DMS153 (cell line): ENCODE results near the gene AGRN.

Experiments used
- DNase-seq: peaks from one replicate; lab custom pipeline; 2025; lab: John Stamatoyannopoulos, UW

AGRN gene

DNA sequence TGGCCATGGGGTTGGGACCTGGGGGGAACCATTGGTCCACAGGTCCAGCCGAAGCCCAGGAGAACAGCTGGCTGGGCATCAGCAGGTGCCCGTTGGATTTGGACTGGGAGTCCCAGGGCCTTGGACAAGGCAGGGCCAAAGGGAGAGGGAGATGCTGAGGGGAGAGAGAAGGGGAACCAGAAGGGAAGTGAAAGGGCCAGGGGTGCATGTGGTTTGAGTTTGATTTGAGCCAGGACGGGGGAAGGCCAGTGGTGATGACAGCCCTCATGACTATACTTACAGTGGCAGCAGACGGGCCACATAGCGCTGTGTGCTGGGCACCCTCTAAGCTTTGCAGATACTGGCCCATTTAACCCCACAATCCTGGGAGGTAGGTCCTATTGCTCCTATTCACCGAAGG lies 18.8 kb downstream of the AGRN start:
- no peak for DNase-seq

DNA sequence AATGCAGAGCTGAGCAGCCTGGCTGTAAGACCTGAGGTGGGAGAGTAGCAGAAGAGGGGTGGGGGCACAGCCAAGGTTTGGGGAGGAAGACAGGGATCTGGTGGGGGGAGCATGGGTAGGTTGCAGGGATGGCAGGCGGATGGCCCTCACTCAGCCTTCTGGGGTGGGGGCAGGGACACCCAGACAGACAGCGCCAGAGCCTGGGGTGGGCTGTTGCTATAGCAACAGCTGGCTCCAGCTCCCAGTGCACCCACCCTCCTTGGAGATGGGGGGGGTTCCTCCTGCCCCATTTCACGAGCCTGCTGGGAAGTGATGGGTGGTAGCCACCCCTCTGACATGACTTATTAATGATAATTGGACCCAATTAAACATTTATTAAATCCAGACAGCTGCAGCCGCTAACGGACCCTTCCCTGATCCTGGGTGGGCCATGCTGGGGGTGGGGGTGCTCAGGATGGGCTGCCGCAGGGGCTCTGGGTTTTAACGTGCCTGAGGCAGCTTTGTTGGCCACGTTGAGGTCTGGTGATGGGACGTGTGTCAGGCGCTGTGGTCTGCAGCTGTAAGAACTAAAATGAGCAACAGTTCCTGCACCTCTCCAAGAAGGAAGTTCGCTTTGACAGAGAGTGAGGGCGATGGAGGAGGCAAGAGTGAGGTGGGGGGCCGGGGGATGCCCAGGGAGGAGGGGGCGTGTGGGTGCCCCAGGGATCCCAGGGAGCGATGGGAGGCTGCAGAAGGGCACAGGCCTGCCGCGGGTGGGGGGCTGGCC lies 19.4 kb downstream of the AGRN start:
- DNase-seq = no peak

DNA sequence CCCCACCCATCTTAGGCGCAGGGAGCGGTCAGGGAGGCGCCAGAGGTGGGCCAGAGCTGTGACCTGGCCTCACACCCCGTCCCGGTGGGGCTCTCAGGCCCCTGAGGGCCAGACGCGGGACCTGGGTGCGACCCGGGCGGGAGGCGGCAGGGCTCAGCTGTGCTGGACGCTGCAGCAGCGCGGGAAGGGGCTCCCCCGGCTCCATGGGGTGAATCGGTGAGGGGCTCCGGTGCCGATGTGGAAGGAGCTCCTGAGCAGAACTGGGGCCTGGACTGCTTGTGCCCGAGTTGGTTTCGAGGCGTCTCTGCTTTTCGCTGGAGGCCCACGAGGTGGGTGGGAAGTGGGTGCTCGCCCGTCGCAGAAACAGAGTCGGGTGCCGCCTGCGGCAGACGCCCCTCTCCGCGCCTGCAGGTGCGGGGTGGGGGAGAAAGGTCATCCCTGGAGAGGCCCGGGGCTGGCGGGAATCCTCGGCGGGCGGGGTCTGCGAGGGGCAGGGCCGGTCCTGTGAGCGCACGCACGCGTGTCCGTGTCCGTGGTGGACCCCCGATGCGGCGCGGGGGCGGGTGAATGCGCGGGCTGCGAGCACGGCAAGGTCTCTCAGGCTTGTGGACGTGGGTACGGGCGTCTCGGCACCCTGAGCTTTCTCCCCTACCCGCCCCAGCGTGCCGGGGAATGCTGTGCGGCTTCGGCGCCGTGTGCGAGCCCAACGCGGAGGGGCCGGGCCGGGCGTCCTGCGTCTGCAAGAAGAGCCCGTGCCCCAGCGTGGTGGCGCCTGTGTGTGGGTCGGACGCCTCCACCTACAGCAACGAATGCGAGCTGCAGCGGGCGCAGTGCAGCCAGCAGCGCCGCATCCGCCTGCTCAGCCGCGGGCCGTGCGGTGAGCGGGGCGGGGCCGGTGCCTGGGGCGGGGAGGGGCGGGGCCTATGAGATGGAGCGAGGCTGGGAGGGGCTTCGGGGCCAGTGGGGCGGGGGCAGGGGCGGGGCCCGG lies 20.4 kb downstream of the AGRN start:
- DNase-seq = peak; percentile 84

DNA sequence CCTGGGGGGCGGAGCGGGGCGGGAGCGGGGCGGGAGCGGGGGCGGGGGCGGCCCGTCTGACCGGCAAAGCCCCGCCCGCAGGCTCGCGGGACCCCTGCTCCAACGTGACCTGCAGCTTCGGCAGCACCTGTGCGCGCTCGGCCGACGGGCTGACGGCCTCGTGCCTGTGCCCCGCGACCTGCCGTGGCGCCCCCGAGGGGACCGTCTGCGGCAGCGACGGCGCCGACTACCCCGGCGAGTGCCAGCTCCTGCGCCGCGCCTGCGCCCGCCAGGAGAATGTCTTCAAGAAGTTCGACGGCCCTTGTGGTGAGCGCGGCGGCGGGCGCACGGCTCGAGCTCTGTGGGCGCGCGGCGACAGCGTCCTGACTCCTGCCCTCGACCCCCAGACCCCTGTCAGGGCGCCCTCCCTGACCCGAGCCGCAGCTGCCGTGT lies 21.2 kb downstream of the AGRN start:
- DNase-seq = no peak

DNA sequence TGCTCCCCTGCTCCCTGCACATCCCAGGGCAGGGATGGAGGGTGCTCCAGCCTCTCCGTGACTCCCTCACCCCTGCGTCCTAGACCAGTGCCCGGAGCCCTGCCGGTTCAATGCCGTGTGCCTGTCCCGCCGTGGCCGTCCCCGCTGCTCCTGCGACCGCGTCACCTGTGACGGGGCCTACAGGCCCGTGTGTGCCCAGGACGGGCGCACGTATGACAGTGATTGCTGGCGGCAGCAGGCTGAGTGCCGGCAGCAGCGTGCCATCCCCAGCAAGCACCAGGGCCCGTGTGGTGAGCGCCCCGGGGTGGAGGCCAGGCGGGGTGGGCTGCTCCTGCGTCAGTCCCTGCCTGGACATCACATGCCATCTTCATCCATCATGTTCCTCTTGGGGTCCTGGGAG lies 22.0 kb downstream of the AGRN start:
- no peak for DNase-seq

DNA sequence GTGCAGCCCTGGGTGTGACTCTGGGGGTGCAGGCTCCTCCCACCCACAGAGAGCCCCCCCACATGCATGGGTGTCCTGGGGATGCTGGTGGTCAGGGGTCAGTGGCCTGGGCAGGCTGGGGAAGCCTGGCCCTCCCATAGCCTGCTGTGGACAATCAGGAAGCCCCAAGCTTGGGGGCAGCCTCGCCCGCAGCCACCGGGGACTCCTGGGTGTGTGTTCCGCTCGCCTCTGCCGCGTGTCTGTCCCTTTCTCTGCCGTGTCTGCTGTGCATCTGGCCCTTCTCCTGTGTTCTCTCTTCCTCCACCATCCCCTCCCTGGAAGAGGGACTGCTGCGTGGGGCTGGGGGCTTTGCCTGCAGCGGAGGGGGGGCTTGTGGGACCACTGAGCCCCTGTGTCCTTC lies 22.9 kb downstream of the AGRN start:
- no peak for DNase-seq

DNA sequence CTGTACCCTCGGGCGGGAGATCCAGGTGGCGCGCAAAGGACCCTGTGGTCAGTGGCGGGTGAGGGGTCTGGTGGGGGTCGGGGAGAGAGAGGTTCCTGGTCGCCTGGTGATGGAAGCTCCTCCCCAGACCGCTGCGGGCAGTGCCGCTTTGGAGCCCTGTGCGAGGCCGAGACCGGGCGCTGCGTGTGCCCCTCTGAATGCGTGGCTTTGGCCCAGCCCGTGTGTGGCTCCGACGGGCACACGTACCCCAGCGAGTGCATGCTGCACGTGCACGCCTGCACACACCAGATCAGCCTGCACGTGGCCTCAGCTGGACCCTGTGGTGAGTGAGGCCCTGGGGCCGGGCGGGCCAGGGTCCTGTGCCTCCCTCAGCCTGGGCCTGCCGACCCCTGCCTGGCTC lies 23.5 kb downstream of the AGRN start:
- DNase-seq = no peak

DNA sequence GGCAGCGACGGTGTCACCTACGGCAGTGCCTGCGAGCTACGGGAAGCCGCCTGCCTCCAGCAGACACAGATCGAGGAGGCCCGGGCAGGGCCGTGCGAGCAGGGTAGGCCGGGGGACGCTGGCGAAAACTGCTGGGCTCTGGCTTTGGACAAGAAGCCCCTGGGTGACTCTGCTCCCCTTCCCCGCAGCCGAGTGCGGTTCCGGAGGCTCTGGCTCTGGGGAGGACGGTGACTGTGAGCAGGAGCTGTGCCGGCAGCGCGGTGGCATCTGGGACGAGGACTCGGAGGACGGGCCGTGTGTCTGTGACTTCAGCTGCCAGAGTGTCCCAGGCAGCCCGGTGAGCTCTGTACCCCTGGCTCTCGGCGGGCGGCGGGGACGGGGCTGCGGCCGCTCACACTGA lies 24.0 kb downstream of the AGRN start:
- DNase-seq = no peak

DNA sequence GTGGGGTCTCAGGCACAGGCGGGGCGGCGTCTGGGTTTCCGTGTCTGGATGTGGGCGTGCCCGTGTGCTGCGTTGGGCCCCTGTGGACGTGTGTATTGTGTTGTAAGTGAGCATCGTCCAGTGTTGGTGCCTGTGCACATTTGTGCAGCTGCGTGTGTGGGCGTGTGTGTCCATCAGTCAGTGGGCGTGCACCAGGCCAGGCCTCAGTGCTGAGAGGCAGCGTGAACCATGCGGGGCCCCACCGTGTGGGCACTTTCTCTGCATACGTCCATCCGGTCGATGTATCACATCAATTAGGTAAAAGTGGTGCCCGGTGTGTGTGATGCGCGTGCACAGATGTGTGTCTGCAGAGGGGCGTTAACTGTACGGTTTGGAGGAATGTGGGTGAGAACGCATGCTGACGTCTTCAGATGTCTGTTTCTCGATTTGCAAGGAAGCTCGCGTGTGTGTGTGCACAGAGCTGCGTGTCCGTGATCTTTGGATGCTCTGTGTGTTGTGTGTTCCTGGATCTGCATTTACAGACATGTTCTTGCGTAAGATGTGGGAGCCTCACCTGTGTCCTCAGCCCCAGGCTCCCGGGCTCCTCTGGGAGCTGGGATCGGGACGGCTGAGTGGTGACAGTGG lies 24.6 kb downstream of the AGRN start:
- DNase-seq = no peak

DNA sequence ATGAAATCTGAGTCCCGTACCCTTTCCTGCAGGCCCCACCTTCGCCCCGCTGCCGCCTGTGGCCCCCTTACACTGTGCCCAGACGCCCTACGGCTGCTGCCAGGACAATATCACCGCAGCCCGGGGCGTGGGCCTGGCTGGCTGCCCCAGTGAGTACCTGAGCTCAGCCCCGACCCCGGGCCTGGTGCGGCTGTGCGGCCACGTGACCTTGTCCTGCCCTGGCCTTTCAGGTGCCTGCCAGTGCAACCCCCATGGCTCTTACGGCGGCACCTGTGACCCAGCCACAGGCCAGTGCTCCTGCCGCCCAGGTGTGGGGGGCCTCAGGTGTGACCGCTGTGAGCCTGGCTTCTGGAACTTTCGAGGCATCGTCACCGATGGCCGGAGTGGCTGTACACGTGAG lies 25.2 kb downstream of the AGRN start:
- DNase-seq = no peak

DNA sequence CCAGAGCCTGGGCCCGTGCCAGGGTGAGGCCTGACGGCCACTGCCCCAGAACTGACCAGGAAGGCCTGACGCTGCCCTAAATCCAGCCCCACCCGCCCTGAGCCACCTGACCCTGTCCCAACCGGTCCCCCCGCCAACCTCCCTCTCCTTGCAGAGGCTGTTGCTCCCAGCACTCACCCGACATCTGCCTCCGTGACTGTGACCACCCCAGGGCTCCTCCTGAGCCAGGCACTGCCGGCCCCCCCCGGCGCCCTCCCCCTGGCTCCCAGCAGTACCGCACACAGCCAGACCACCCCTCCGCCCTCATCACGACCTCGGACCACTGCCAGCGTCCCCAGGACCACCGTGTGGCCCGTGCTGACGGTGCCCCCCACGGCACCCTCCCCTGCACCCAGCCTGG lies 26.3 kb downstream of the AGRN start:
- DNase-seq = no peak

DNA sequence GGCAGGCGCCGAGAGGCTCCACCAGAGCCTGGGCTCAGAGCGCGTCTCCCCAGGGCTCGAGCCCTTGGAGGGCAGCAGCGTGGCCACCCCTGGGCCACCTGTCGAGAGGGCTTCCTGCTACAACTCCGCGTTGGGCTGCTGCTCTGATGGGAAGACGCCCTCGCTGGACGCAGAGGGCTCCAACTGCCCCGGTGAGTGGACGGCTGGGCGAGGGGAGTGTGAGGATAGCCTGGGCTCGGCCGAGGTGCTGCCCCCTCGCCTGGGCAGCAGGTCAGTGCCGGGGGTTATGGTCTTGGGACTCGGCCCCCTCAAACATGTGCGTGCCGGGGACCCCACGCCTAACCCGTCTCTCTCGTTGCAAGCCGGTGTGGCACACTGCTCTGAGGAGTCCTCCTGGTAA lies 26.8 kb downstream of the AGRN start:
- no peak for DNase-seq

DNA sequence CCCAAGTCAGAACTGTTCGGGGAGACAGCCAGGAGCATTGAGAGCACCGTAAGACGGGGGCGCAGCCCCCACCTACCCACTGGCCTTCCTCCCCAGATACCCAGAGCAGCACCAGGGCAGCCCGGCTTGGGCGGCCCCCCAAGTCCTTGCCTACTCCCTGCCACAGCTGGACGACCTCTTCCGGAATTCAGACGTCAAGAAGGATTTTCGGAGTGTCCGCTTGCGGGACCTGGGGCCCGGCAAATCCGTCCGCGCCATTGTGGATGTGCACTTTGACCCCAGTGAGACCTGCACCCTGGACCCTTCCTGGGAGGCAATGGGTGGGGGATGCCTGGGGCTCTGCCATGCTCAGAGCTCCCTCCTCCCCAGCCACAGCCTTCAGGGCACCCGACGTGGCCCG lies 27.5 kb downstream of the AGRN start:
- DNase-seq = no peak

DNA sequence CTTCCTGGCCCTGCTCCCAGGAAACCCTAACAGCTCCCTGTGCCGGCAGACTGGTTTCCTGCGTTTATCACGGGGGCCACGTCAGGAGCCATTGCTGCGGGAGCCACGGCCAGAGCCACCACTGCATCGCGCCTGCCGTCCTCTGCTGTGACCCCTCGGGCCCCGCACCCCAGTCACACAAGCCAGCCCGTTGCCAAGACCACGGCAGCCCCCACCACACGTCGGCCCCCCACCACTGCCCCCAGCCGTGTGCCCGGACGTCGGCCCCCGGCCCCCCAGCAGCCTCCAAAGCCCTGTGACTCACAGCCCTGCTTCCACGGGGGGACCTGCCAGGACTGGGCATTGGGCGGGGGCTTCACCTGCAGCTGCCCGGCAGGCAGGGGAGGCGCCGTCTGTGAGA lies 28.0 kb downstream of the AGRN start:
- no peak for DNase-seq

DNA sequence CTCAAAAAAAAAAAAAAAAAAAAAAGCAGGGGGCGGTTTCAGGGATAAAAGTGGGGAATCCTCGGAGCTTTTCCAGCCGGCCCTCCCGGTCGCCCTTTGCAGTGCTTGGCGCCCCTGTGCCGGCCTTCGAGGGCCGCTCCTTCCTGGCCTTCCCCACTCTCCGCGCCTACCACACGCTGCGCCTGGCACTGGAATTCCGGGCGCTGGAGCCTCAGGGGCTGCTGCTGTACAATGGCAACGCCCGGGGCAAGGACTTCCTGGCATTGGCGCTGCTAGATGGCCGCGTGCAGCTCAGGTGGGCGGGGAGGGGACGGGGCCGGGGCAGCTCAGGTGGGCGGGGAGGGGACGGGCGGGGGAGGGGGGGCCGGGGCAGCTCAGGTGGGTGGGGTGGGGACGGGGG lies 28.8 kb downstream of the AGRN start:
- no peak for DNase-seq

DNA sequence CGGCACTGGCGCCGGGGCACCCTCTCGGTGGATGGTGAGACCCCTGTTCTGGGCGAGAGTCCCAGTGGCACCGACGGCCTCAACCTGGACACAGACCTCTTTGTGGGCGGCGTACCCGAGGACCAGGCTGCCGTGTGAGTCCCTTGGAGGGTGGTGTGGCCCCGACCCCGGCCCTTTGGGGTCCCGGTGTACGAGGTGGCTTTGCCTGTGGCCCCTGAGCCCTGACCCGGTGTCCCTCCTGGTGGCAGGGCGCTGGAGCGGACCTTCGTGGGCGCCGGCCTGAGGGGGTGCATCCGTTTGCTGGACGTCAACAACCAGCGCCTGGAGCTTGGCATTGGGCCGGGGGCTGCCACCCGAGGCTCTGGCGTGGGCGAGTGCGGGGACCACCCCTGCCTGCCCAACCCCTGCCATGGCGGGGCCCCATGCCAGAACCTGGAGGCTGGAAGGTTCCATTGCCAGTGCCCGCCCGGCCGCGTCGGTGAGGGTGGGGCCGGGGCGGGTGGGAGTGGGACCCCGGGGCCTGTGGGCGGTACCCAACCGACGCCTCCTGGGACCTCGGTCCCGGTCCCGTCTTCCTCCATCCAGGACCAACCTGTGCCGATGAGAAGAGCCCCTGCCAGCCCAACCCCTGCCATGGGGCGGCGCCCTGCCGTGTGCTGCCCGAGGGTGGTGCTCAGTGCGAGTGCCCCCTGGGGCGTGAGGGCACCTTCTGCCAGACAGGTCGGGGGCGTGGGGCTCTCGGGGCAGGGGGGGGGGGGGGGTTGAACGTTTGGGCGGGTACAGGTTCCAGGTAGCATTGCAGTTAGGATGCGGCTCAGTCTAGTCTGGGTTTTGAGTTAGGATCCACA lies 29.6 kb downstream of the AGRN start:
- no peak for DNase-seq

DNA sequence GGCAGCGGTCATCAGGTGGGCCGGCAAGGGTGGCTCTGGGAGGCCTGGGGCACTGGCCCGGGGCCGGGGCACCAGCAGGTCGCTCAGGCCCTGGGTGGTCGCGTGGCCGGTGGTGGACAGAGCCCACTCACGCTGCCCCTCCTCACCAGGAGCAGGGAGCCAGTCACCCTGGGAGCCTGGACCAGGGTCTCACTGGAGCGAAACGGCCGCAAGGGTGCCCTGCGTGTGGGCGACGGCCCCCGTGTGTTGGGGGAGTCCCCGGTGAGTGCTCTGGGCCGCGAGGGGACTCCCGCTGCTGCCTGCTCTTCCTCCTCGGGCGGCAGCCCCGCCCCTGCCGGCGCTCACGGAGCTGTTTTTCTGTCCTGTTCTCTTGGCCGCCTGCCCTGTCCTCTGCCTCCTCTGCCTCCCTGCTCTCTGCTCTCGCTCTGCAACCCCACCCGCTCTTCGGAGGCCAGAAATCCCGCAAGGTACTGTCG lies 30.7 kb downstream of the AGRN start:
- no peak for DNase-seq

DNA sequence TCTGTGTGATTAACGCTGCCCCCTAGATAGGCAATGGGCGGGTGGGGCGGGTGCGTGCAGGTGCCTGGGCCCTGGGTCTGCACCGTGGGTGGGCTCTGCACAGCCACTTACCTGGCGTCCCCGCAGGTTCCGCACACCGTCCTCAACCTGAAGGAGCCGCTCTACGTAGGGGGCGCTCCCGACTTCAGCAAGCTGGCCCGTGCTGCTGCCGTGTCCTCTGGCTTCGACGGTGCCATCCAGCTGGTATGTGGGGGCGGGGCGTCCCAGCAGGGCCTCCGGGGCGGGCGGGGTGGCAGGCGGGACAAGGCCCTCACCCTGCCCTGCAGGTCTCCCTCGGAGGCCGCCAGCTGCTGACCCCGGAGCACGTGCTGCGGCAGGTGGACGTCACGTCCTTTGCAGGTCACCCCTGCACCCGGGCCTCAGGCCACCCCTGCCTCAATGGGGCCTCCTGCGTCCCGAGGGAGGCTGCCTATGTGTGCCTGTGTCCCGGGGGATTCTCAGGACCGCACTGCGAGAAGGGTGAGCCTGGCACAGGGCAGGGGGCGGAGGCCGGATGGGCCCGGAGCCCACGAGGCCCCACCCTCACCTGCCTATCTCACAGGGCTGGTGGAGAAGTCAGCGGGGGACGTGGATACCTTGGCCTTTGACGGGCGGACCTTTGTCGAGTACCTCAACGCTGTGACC lies 31.3 kb downstream of the AGRN start:
- no peak for DNase-seq

DNA sequence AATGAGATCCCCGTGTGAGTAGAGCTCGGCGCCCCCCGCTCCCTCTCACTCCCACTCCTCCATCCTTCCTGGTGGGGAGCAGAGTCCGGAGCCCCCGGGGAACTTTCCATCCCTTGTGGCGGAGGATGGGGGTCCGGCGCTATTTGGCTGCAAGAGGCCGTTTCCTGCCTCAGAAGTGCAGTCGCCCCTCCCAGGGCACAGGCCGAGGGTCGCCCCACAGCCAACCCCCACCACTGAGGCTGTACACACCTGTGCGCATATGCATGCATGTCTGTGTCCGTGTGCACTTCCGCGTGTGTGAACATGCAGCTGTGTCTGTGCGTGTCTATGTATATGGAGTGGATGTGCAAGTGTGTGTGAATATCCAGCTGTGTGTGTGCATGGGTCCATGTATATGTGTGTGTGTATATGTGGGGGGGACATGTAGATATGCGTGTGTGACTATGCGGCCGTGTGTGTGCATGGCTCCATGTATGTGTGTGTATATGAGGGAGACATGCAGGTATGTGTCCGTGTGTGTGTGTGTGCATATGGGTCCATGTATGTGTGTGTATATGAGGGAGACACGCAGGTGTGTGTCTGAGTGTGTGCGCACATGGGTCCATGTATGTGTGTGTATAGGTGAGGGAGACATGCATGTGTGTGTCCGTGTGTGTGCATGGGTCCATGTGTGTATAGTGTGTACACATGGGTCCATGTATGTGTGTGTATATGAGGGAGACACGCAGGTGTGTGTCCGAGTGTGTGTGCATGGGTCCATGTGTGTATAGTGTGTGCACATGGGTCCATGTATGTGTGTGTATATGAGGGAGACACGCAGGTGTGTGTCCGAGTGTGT lies 32.3 kb downstream of the AGRN start:
- no peak for DNase-seq

DNA sequence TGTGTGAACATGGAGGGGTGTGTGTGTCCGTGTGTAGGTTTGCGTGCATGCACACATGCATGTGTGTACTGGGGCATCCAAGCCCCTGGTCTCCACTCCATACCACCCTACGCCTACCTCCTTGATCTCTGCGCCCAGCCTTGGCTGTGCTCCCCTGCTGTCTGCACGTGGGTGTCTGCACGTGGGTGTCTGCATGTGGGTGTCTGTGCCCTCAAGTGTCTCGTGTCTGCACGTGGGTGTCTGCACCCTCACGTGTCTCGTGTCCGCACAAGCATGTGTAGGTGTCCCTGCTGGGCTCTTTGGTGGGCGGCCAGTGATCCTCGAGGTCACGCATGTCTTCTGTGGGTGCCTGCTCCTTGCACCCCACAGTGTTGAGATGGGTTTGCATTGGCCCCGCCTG lies 33.1 kb downstream of the AGRN start:
- no peak for DNase-seq
